ENCODE data around the gene ADAM17.

ADAM17 gene

GRCh38 chr2:9477914-9478313, 77.7 kb downstream of the ADAM17 start:
- TF ChIP-seq ZNF384 (IDR thresholded peaks at IDR 0.05) = no peak
- TF ChIP-seq FOXM1 (IDR thresholded peaks at IDR 0.05; ENCODE audit: borderline replicate concordance) = no peak
- no peak for TF ChIP-seq SUZ12 (IDR thresholded peaks at IDR 0.05)
- no peak for TF ChIP-seq SP1 (IDR thresholded peaks at IDR 0.05)
- TF ChIP-seq ARNT (IDR thresholded peaks at IDR 0.05) = no peak
- no peak for TF ChIP-seq BHLHE40 (IDR thresholded peaks at IDR 0.05; ENCODE audit: borderline replicate concordance)
- no peak for TF ChIP-seq ELF4 (IDR thresholded peaks at IDR 0.05)
- no peak for TF ChIP-seq HDGF (IDR thresholded peaks at IDR 0.05; ENCODE audit: borderline replicate concordance)
- TF ChIP-seq CTBP1 (IDR thresholded peaks at IDR 0.05; ENCODE audit: borderline replicate concordance) = no peak
- no peak for TF ChIP-seq TARDBP (IDR thresholded peaks at IDR 0.05)
- no peak for TF ChIP-seq FOXK2 (IDR thresholded peaks at IDR 0.05)
- TF ChIP-seq NFRKB (IDR thresholded peaks at IDR 0.05) = no peak
- ChIA-PET CTCF (no interaction called here), POLR2A (no interaction called here)
- no peak for DNase-seq (ENCODE audit: extremely low spot score)

DNA sequence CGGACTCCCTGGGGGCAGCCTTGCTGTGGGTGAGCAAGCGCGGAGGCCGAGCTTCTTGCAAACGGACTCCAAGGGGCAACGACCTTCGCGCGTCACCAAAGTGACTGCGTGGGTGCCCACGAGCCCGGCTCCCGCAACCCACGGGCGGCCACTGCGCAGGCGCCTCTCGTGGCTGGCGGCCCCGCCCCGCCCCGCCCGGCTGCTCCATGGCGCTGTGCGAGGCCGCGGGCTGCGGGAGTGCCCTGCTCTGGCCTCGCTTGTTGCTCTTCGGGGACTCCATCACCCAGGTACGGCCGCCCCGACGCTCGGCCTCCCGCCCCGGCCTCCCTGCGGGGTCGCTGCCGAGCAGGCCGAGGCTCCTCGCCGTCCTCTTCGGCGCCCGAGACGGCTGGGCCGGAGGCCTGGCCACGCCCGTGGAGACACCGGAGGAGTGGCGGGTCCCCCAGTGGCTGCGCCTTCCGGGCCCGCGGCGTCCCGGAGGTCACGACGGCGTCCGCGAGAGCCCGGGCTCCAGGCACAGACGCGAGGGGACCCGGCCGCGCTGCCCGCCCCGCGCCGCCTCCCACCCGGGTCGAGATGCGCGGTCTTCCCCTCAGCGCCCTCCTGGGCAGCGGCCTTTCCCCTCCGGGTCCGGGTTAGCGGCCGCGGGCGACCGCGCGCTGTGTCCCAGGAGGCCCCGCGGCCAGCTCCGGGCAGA, 81.1 kb downstream of the ADAM17 start, which contains the start of gene IAH1:
TSS of gene IAH1 (plus strand) at position 191 of the 697 bp plus-strand sequence. CDS start at position 207, 16 bp downstream.
- CTCF ChIA-PET = no interaction called here
- DNase-seq (ENCODE audit: extremely low spot score) = peak; percentile 72
- TF ChIP-seq TARDBP (IDR thresholded peaks at IDR 0.05) = no peak

DNA sequence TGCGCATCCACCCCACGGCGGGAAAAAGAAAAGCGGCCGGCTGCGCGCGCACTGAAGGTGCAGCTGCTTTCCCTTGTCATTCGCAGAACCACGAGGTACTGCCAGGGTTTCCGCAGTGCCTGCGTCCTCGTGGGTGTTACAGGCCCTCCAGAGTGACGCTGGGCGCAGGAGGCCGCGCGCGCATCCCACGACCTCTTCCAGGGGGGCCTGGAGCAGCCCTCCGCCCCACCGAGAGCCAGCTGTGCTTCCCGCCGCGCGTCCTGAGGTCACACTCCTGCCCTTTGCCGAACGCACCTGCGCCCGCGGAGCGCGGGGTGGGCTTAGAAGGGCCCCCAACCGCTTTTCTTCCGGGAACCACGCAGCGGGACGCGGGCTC, 81.7 kb downstream of the ADAM17 start:
- CTCF ChIA-PET = no interaction called here
- no peak for DNase-seq (ENCODE audit: extremely low spot score)
- TF ChIP-seq TARDBP (IDR thresholded peaks at IDR 0.05) (no peak), BHLHE40 (IDR thresholded peaks at IDR 0.05; ENCODE audit: borderline replicate concordance) (no peak), FOXA1 (IDR thresholded peaks at IDR 0.05) (no peak), NFRKB (IDR thresholded peaks at IDR 0.05) (no peak), SP1 (IDR thresholded peaks at IDR 0.05) (no peak), FOXM1 (IDR thresholded peaks at IDR 0.05; ENCODE audit: borderline replicate concordance) (no peak), SUZ12 (IDR thresholded peaks at IDR 0.05) (no peak), CTBP1 (IDR thresholded peaks at IDR 0.05; ENCODE audit: borderline replicate concordance) (no peak), LEF1 (IDR thresholded peaks at IDR 0.05; ENCODE audit: borderline replicate concordance) (no peak)
- TF ChIP-seq, protein P1, sequence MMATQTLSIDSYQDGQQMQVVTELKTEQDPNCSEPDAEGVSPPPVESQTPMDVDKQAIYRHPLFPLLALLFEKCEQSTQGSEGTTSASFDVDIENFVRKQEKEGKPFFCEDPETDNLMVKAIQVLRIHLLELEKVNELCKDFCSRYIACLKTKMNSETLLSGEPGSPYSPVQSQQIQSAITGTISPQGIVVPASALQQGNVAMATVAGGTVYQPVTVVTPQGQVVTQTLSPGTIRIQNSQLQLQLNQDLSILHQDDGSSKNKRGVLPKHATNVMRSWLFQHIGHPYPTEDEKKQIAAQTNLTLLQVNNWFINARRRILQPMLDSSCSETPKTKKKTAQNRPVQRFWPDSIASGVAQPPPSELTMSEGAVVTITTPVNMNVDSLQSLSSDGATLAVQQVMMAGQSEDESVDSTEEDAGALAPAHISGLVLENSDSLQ (IDR thresholded peaks at IDR 0.05) = no peak
- POLR2A ChIA-PET = interaction anchor here (0.7 to 0.9 kb wide), 2 partner anchors 10 to 74 kb away, joined by 3 to 4 read pairs; no protein-coding TSS in a partner anchor

More for the DNA sequence above, 81.1 kb downstream of the ADAM17 start, which contains the start of gene IAH1:
- POLR2A ChIA-PET = no interaction called here

GRCh38 chr2:9473308-9473984, 82.2 kb downstream of the ADAM17 start:
- TF ChIP-seq ELF4 (IDR thresholded peaks at IDR 0.05) (no peak), BHLHE40 (IDR thresholded peaks at IDR 0.05; ENCODE audit: borderline replicate concordance) (no peak), LEF1 (IDR thresholded peaks at IDR 0.05; ENCODE audit: borderline replicate concordance) (no peak), FOXK2 (IDR thresholded peaks at IDR 0.05) (no peak), CTBP1 (IDR thresholded peaks at IDR 0.05; ENCODE audit: borderline replicate concordance) (no peak), HDGF (IDR thresholded peaks at IDR 0.05; ENCODE audit: borderline replicate concordance) (no peak), L3MBTL2 (conservative IDR thresholded peaks at IDR 0.05) (no peak), SP1 (IDR thresholded peaks at IDR 0.05) (no peak), ARNT (IDR thresholded peaks at IDR 0.05) (no peak), TARDBP (IDR thresholded peaks at IDR 0.05) (no peak), FOXA1 (IDR thresholded peaks at IDR 0.05) (no peak), SUZ12 (IDR thresholded peaks at IDR 0.05) (no peak), ZNF384 (IDR thresholded peaks at IDR 0.05) (no peak), FOXM1 (IDR thresholded peaks at IDR 0.05; ENCODE audit: borderline replicate concordance) (no peak), NFRKB (IDR thresholded peaks at IDR 0.05) (no peak)
- TF ChIP-seq, protein P1 (IDR thresholded peaks at IDR 0.05) = no peak
- no peak for DNase-seq (ENCODE audit: extremely low spot score)
- CTCF ChIA-PET = no interaction called here
- POLR2A ChIA-PET = interaction anchor here (0.7 to 0.9 kb wide), 2 partner anchors 11 to 75 kb away, joined by 3 to 4 read pairs; no protein-coding TSS in a partner anchor

DNA sequence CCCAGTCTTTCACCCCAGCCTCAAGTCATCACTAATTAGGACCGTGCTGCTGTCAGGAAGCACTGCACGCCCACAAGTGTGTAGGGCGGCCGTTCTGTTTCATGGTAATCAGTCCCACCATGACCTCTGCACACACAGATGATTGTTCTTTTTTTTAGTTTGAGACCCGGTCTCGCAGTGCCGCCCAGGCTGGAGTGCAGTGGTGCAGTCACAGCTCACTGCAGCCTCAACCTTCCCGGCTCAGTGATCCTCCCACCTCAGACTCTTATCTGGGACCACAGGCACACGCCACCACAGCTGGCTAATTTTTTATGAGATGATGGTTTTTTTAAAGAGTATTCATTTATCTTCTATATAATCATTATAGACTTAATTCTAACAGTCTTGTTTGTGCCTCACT, 83.1 kb downstream of the ADAM17 start:
- TF ChIP-seq TARDBP (IDR thresholded peaks at IDR 0.05) (no peak), CTBP1 (IDR thresholded peaks at IDR 0.05; ENCODE audit: borderline replicate concordance) (no peak), FOXA1 (IDR thresholded peaks at IDR 0.05) (no peak), FOXK2 (IDR thresholded peaks at IDR 0.05) (no peak), FOXM1 (IDR thresholded peaks at IDR 0.05; ENCODE audit: borderline replicate concordance) (no peak), BHLHE40 (IDR thresholded peaks at IDR 0.05; ENCODE audit: borderline replicate concordance) (no peak), ELF4 (IDR thresholded peaks at IDR 0.05) (no peak), SUZ12 (IDR thresholded peaks at IDR 0.05) (no peak), ARNT (IDR thresholded peaks at IDR 0.05) (no peak), L3MBTL2 (conservative IDR thresholded peaks at IDR 0.05) (no peak), NFRKB (IDR thresholded peaks at IDR 0.05) (no peak)
- TF ChIP-seq, protein P1 (IDR thresholded peaks at IDR 0.05) = no peak
- ChIA-PET CTCF (no interaction called here), POLR2A (no interaction called here)
- no peak for DNase-seq (ENCODE audit: extremely low spot score)

DNA sequence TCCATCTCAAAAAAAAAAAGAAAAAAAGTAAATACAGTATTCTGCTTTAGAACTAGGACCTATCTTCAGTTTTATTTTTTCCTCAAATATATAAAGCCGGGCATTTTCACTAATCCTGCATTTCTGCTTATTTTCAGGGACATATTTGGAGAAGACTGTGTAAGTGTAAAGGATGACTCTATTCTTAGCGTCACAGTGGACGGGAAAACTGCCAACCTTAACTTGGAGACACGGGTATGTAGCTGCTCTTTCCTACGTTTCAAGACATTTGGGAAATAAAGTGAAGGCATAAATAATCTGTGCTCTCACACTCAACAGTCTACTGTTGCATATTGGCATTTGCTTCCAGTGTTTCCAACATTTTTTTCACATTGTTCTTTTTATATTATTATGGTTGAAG, 84.4 kb downstream of the ADAM17 start:
- POLR2A ChIA-PET = no interaction called here

More for the DNA sequence above, 84.4 kb downstream of the ADAM17 start:
- no peak for DNase-seq (ENCODE audit: extremely low spot score)
- CTCF ChIA-PET = no interaction called here
- no peak for TF ChIP-seq CTBP1 (IDR thresholded peaks at IDR 0.05; ENCODE audit: borderline replicate concordance)
- TF ChIP-seq LEF1 (IDR thresholded peaks at IDR 0.05; ENCODE audit: borderline replicate concordance) = no peak
- no peak for TF ChIP-seq SUZ12 (IDR thresholded peaks at IDR 0.05)
- TF ChIP-seq, protein P1 (IDR thresholded peaks at IDR 0.05) = no peak
- TF ChIP-seq FOXA1 (IDR thresholded peaks at IDR 0.05) = no peak
- TF ChIP-seq ZNF384 (IDR thresholded peaks at IDR 0.05) = no peak
- TF ChIP-seq FOXM1 (IDR thresholded peaks at IDR 0.05; ENCODE audit: borderline replicate concordance) = no peak
- no peak for TF ChIP-seq HDGF (IDR thresholded peaks at IDR 0.05; ENCODE audit: borderline replicate concordance)
- no peak for TF ChIP-seq NFRKB (IDR thresholded peaks at IDR 0.05)
- no peak for TF ChIP-seq L3MBTL2 (conservative IDR thresholded peaks at IDR 0.05)
- TF ChIP-seq ARNT (IDR thresholded peaks at IDR 0.05) = no peak
- no peak for TF ChIP-seq SP1 (IDR thresholded peaks at IDR 0.05)
- no peak for TF ChIP-seq TARDBP (IDR thresholded peaks at IDR 0.05)
- no peak for TF ChIP-seq ELF4 (IDR thresholded peaks at IDR 0.05)
- no peak for TF ChIP-seq BHLHE40 (IDR thresholded peaks at IDR 0.05; ENCODE audit: borderline replicate concordance)
- no peak for TF ChIP-seq FOXK2 (IDR thresholded peaks at IDR 0.05)

Measured in HEK293T (cell line).